Measurements from ENCODE around the gene RPL27. TPM values are rescaled to one million over a fixed set of nuclear protein-coding genes. Genes with fewer than 3 reads are reported as not detected.

The RPL27 gene
- total and polyA plus RNA-seq, 2 of the 13 experiments (the other 11 are each of a cell fraction or from before 2014, with no cell fraction given), result 1,585 to 5,840 TPM

GRCh38 chr17:42997984-42998938 is at the start of gene RPL27 (continued):
- TF ChIP-seq CHD4 (IDR thresholded peaks at IDR 0.05; ENCODE audit: borderline replicate concordance, low read length) (no peak), HNF1B (CRISPR knock-in tag; IDR thresholded peaks at IDR 0.05) (peak; percentile 100), ZNF101 (CRISPR knock-in tag; IDR thresholded peaks at IDR 0.05; ENCODE audit: borderline replicate concordance, low read depth) (peak; percentile 64; the same call in 1 of the 2 replicates), ZNF724P (CRISPR knock-in tag; IDR thresholded peaks at IDR 0.05; ENCODE audit: borderline replicate concordance) (peak; percentile 78), ZNF235 (CRISPR knock-in tag; IDR thresholded peaks at IDR 0.05; ENCODE audit: borderline replicate concordance) (0 out of 2 replicates have a peak, but pooled peaks have one; percentile 75), ZNF136 (CRISPR knock-in tag; IDR thresholded peaks at IDR 0.05; ENCODE audit: low read depth) (peak; percentile 66; the same call in 1 of the 2 replicates), ZNF383 (CRISPR knock-in tag; IDR thresholded peaks at IDR 0.05; ENCODE audit: borderline replicate concordance) (peak; percentile 92; the same call in 1 of the 2 replicates), GMEB1 (CRISPR knock-in tag; IDR thresholded peaks at IDR 0.05; ENCODE audit: borderline replicate concordance) (peak; percentile 95), ZBTB7B (CRISPR knock-in tag; IDR thresholded peaks at IDR 0.05) (peak; percentile 87), EED (CRISPR knock-in tag; IDR thresholded peaks at IDR 0.05) (peak; percentile 99), ZNF720 (CRISPR knock-in tag; IDR thresholded peaks at IDR 0.05) (peak; percentile 79; the same call in 1 of the 2 replicates), SNRNP70 (IDR thresholded peaks at IDR 0.05; ENCODE audit: low read depth, low read length) (no peak), SOX13 (IDR thresholded peaks at IDR 0.05) (0 out of 2 replicates have a peak, but pooled peaks have one; percentile 16), SOX13 (CRISPR knock-in tag; conservative IDR thresholded peaks at IDR 0.05 in 1 of 2, IDR thresholded peaks at IDR 0.05 in 1 of 2) (peak in 1 of 2 experiments; percentile 87; a peak in 2 of 4 replicates), SNAPC2 (CRISPR knock-in tag; IDR thresholded peaks at IDR 0.05) (peak; percentile 96; the same call in 1 of the 2 replicates), MTERF4 (CRISPR knock-in tag; IDR thresholded peaks at IDR 0.05) (peak; percentile 98), MYPOP (CRISPR knock-in tag; IDR thresholded peaks at IDR 0.05) (peak; percentile 95), NR2F1 (CRISPR knock-in tag; IDR thresholded peaks at IDR 0.05) (peak; percentile 35 to 94; a peak in 3 of 4 replicates), ZNF777 (CRISPR knock-in tag; IDR thresholded peaks at IDR 0.05) (peak; percentile 75), PITX1 (CRISPR knock-in tag; IDR thresholded peaks at IDR 0.05) (peak; percentile 93), SNAI1 (CRISPR knock-in tag; IDR thresholded peaks at IDR 0.05; ENCODE audit: borderline replicate concordance) (no peak)

All from HepG2 (cell line).